ENCODE data around the gene LYG2.
"Not testable (repeated sequence)": the region's sequence is repeated elsewhere in the genome, so short reads cannot be mapped to it uniquely, and the experiment has no call there.

Gene LYG2

GRCh38 chr2:99200076-99200800, 55.2 kb downstream of the LYG2 start:
- Histone ChIP-seq H3K79me2 (ENCODE audit: control insufficient read depth, low read length) (no peaks in the 10 kb centered on the region), H3K27ac (ENCODE audit: low read depth, low read length) (no peak overlapping the region), H4K20me1 (ENCODE audit: control insufficient read depth, insufficient read depth, low read depth, low read length) (no peaks in the 10 kb centered on the region), H3K27me3 (ENCODE audit: control insufficient read depth, low read length) (no peaks in the 10 kb centered on the region), H3K9me2 (replicated peaks; ENCODE audit: control insufficient read depth, low read length) (no peaks in the 10 kb centered on the region), H3K4me3 (ENCODE audit: low read length) (no peak overlapping the region), H3F3A (ENCODE audit: control insufficient read depth, insufficient read depth) (no peaks in the 10 kb centered on the region), H3K9me3 (ENCODE audit: control insufficient read depth, insufficient read depth, low read length) (no peaks in the 10 kb centered on the region), H3K4me1 (ENCODE audit: control insufficient read depth, low read length) (no peaks in the 10 kb centered on the region), H3K36me3 (ENCODE audit: control insufficient read depth, low read length) (peaks cover 28% of the 10 kb centered on the region), H3K4me2 (ENCODE audit: low read length) (no peak overlapping the region)
- TF ChIP-seq EZH2phosphoT487 (IDR thresholded peaks at IDR 0.05; ENCODE audit: borderline replicate concordance, low read length): no peak
- TF ChIP-seq, protein P1, sequence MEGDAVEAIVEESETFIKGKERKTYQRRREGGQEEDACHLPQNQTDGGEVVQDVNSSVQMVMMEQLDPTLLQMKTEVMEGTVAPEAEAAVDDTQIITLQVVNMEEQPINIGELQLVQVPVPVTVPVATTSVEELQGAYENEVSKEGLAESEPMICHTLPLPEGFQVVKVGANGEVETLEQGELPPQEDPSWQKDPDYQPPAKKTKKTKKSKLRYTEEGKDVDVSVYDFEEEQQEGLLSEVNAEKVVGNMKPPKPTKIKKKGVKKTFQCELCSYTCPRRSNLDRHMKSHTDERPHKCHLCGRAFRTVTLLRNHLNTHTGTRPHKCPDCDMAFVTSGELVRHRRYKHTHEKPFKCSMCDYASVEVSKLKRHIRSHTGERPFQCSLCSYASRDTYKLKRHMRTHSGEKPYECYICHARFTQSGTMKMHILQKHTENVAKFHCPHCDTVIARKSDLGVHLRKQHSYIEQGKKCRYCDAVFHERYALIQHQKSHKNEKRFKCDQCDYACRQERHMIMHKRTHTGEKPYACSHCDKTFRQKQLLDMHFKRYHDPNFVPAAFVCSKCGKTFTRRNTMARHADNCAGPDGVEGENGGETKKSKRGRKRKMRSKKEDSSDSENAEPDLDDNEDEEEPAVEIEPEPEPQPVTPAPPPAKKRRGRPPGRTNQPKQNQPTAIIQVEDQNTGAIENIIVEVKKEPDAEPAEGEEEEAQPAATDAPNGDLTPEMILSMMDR (IDR thresholded peaks at IDR 0.05; ENCODE audit: low read depth, low read length, poor library complexity, severe bottlenecking): no peak

GRCh38 chr2:99198103-99198841, 57.2 kb downstream of the LYG2 start:
- Histone ChIP-seq H3K27ac (ENCODE audit: low read depth, low read length) (no peak overlapping the region), H3K36me3 (ENCODE audit: control insufficient read depth, low read length) (peaks cover 34% of the 10 kb centered on the region), H3K9me2 (replicated peaks; ENCODE audit: control insufficient read depth, low read length) (no peaks in the 10 kb centered on the region), H3K4me1 (ENCODE audit: control insufficient read depth, low read length) (no peaks in the 10 kb centered on the region), H3K4me3 (ENCODE audit: low read length) (no peak overlapping the region), H3K4me2 (ENCODE audit: low read length) (no peak overlapping the region), H3F3A (ENCODE audit: control insufficient read depth, insufficient read depth) (no peaks in the 10 kb centered on the region), H4K20me1 (ENCODE audit: control insufficient read depth, insufficient read depth, low read depth, low read length) (no peaks in the 10 kb centered on the region), H3K9me3 (ENCODE audit: control insufficient read depth, insufficient read depth, low read length) (no peaks in the 10 kb centered on the region), H3K79me2 (ENCODE audit: control insufficient read depth, low read length) (no peaks in the 10 kb centered on the region), H3K27me3 (ENCODE audit: control insufficient read depth, low read length) (no peaks in the 10 kb centered on the region)
- TF ChIP-seq, protein P1 (IDR thresholded peaks at IDR 0.05; ENCODE audit: low read depth, low read length, poor library complexity, severe bottlenecking): no peak

GRCh38 chr2:99192364-99192763, 63.1 kb downstream of the LYG2 start:
- H3F3A ChIP-seq (ENCODE audit: control insufficient read depth, insufficient read depth); H3K4me1 ChIP-seq (ENCODE audit: control insufficient read depth, low read length); H3K4me2 ChIP-seq (ENCODE audit: low read length); H3K27ac ChIP-seq (ENCODE audit: low read depth, low read length); H3K27me3 ChIP-seq (ENCODE audit: control insufficient read depth, low read length); H3K9me2 ChIP-seq (replicated peaks; ENCODE audit: control insufficient read depth, low read length); H3K4me3 ChIP-seq (ENCODE audit: low read length); H3K9me3 ChIP-seq (ENCODE audit: control insufficient read depth, insufficient read depth, low read length); H4K20me1 ChIP-seq (ENCODE audit: control insufficient read depth, insufficient read depth, low read depth, low read length): not testable (repeated sequence)
- Histone ChIP-seq H3K79me2 (ENCODE audit: control insufficient read depth, low read length) (peaks cover 25% of the 10 kb centered on the region), H3K36me3 (ENCODE audit: control insufficient read depth, low read length) (peaks cover 71% of the 10 kb centered on the region)

All from DOHH2 (cell line).